ENCODE measurements around the gene HMGCR.

DNA sequence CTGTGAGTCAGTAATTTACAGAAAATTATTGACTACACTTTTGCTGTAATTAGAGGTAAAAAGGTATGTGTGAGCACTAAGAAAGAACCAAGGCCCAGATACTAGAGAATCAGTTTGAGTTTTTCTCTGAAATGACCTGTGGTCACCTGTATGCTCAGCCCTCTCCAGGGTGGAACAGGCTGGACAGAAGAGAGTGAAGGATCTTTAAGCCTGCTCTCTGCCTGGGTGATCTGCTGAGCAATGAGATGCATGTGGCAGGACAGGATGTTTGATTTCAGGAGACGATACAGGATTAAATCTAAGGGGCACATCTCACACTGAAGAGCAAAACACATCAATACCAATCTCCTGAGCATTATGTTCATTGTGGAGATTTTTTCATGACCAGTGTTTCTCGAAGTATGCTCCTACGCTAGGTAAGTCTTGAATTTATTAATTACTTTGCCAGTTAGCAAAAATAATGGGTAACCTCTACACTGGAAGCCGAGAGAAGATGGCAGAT is 25.5 kb downstream of the HMGCR start:
- no peak for TF ChIP-seq NRF1 (conservative IDR thresholded peaks at IDR 0.05 in 1 of 2, IDR thresholded peaks at IDR 0.05 in 1 of 2)
- TF ChIP-seq CREB1 (IDR thresholded peaks at IDR 0.05): no peak
- TF ChIP-seq CREB1 (CRISPR knock-in tag; IDR thresholded peaks at IDR 0.05): no peak
- TF ChIP-seq, protein P1, sequence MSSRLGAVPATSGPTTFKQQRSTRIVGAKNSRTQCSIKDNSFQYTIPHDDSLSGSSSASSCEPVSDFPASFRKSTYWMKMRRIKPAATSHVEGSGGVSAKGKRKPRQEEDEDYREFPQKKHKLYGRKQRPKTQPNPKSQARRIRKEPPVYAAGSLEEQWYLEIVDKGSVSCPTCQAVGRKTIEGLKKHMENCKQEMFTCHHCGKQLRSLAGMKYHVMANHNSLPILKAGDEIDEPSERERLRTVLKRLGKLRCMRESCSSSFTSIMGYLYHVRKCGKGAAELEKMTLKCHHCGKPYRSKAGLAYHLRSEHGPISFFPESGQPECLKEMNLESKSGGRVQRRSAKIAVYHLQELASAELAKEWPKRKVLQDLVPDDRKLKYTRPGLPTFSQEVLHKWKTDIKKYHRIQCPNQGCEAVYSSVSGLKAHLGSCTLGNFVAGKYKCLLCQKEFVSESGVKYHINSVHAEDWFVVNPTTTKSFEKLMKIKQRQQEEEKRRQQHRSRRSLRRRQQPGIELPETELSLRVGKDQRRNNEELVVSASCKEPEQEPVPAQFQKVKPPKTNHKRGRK (tag; IDR thresholded peaks at IDR 0.05): no peak
- TF ChIP-seq NFRKB (IDR thresholded peaks at IDR 0.05; ENCODE audit: low read depth): no peak
- TF ChIP-seq L3MBTL2 (IDR thresholded peaks at IDR 0.05): no peak
- TF ChIP-seq HCFC1 (IDR thresholded peaks at IDR 0.05; ENCODE audit: low read depth, low read length): no peak
- TF ChIP-seq, protein P2, sequence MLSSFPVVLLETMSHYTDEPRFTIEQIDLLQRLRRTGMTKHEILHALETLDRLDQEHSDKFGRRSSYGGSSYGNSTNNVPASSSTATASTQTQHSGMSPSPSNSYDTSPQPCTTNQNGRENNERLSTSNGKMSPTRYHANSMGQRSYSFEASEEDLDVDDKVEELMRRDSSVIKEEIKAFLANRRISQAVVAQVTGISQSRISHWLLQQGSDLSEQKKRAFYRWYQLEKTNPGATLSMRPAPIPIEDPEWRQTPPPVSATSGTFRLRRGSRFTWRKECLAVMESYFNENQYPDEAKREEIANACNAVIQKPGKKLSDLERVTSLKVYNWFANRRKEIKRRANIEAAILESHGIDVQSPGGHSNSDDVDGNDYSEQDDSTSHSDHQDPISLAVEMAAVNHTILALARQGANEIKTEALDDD (IDR thresholded peaks at IDR 0.05): no peak
- TF ChIP-seq ZNF431 (CRISPR knock-in tag; IDR thresholded peaks at IDR 0.05): no peak
- no peak for TF ChIP-seq LARP7 (IDR thresholded peaks at IDR 0.05)
- TF ChIP-seq, protein P3, sequence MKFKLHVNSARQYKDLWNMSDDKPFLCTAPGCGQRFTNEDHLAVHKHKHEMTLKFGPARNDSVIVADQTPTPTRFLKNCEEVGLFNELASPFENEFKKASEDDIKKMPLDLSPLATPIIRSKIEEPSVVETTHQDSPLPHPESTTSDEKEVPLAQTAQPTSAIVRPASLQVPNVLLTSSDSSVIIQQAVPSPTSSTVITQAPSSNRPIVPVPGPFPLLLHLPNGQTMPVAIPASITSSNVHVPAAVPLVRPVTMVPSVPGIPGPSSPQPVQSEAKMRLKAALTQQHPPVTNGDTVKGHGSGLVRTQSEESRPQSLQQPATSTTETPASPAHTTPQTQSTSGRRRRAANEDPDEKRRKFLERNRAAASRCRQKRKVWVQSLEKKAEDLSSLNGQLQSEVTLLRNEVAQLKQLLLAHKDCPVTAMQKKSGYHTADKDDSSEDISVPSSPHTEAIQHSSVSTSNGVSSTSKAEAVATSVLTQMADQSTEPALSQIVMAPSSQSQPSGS (CRISPR knock-in tag; IDR thresholded peaks at IDR 0.05): no peak

Data from K562 (cell line).